Endothelial cell of umbilical vein (primary cell): ENCODE results near the gene FCER2. TPM values are rescaled to one million over a fixed set of nuclear protein-coding genes. Genes with fewer than 3 reads are reported as not detected.

Experiments used
- BruUV-seq: library from RNA; stranded (reverse); fragments of 400-500 nt; replicated peaks from 2 replicates; lab custom pipeline; 2021; lab: Mats Ljungman, UMichigan
- CTCF ChIA-PET: fragments of 300-600, 350-600 bp; sonication (Branson Sonifier 250); formaldehyde crosslinking; loops from one replicate; lab custom pipeline; 2021; ENCODE audit warnings: antibody characterized with exemption, inconsistent platforms; lab: Charles Lee
- POLR2A ChIA-PET: fragments of 300-600, 350-600 bp; sonication (Branson Sonifier 250); formaldehyde crosslinking; loops from one replicate; lab custom pipeline; 2021; ENCODE audit warnings: antibody characterized with exemption, inconsistent platforms; lab: Charles Lee
- DNase-seq: peaks from one replicate; pipeline ENCODE4 v3.0.0-alpha.2; 2011; ENCODE audit warnings: low read depth, low spot score
- FAIRE-seq: peaks from 2 replicates; lab custom pipeline; 2011; peaks lifted over from hg19 to GRCh38; lab: Jason Lieb, UNC
- H2AFZ ChIP-seq: 2 replicates; pipeline ENCODE4 v1.6.0; 2012; ENCODE audit warnings: low read depth, low read length, control low read depth, inconsistent platforms
- H3K27ac ChIP-seq: 2 replicates; pipeline ENCODE4 v1.5.1; 2011; ENCODE audit warnings: low read depth, mild to moderate bottlenecking, control low read depth, low read length, moderate library complexity; ENCODE audit not compliant: insufficient read depth
- H3K27me3 ChIP-seq, 2 experiments: 2 replicates each; pipeline versions ENCODE4 v1.6.0 to v1.6.1; 2011; ENCODE audit warnings: low read length in 2 of 2, mixed read lengths in 1 of 2; ENCODE audit not compliant: control insufficient read depth in 2 of 2, insufficient read depth in 2 of 2
- H3K36me3 ChIP-seq, 2 experiments: 2 replicates in 1 of 2; 3 replicates in 1 of 2; pipeline ENCODE4 v1.5.1; 2011; ENCODE audit warnings: low read length in 2 of 2, mild to moderate bottlenecking in 1 of 2, moderate library complexity in 1 of 2; ENCODE audit not compliant: control insufficient read depth in 2 of 2, insufficient read depth in 2 of 2; ENCODE audit errors: extremely low read depth in 1 of 2
- H3K4me1 ChIP-seq: 3 replicates; pipeline ENCODE4 v1.5.1; 2011; ENCODE audit warnings: mild to moderate bottlenecking, low read length; ENCODE audit not compliant: control insufficient read depth, insufficient read depth; ENCODE audit errors: extremely low read depth
- H3K4me2 ChIP-seq: 2 replicates; pipeline ENCODE4 v1.6.1; 2011; ENCODE audit warnings: low read length, control low read depth, mixed read lengths; ENCODE audit not compliant: insufficient read depth
- H3K4me3 ChIP-seq, 3 experiments: fragments of 200-600 bp in 1 of 3; sonication (generic), shearing (Covaris generic) in 1 of 3; replicated peaks in 1 of 3; 2 replicates each; pipeline ENCODE4 v1.5.1; 2011 to 2016; ENCODE audit warnings: control low read depth in 3 of 3, low read length in 3 of 3, mild to moderate bottlenecking in 2 of 3, inconsistent platforms in 1 of 3, low read depth in 1 of 3, moderate library complexity in 1 of 3; ENCODE audit not compliant: insufficient read depth in 1 of 3
- H3K79me2 ChIP-seq: 2 replicates; pipeline ENCODE4 v1.6.0; 2012; ENCODE audit warnings: low read length, inconsistent platforms; ENCODE audit not compliant: control insufficient read depth, insufficient read depth
- H3K9ac ChIP-seq: replicated peaks from 2 replicates; pipeline ENCODE3; 2011; ENCODE audit warnings: low read length, control low read depth; ENCODE audit not compliant: insufficient read depth; ENCODE audit errors: extremely low read depth
- H3K9me1 ChIP-seq: replicated peaks from 3 replicates; pipeline ENCODE4 v1.6.0; 2011; ENCODE audit warnings: mild to moderate bottlenecking, low read length; ENCODE audit not compliant: control insufficient read depth, insufficient read depth; ENCODE audit errors: extremely low read depth
- H3K9me3 ChIP-seq: replicated peaks from 2 replicates; pipeline ENCODE4 v1.5.1; 2012; ENCODE audit warnings: low read length, inconsistent platforms; ENCODE audit not compliant: control insufficient read depth, insufficient read depth
- H4K20me1 ChIP-seq: replicated peaks from 2 replicates; pipeline ENCODE3; 2011; ENCODE audit warnings: mild to moderate bottlenecking, low read length; ENCODE audit not compliant: control insufficient read depth, insufficient read depth; ENCODE audit errors: extremely low read depth
- EZH2 ChIP-seq: IDR thresholded peaks from 2 replicates; pipeline ENCODE4 v1.6.1; 2012; ENCODE audit warnings: borderline replicate concordance, low read depth, mild to moderate bottlenecking, moderate library complexity, low read length, inconsistent platforms; ENCODE audit not compliant: severe bottlenecking
- FOS ChIP-seq: IDR thresholded peaks from 2 replicates; pipeline ENCODE4 v1.6.1; 2011; ENCODE audit warnings: mild to moderate bottlenecking, low read length, moderate library complexity, borderline replicate concordance; ENCODE audit not compliant: insufficient read depth
- GATA2 ChIP-seq: IDR thresholded peaks from 2 replicates; pipeline ENCODE4 v1.7.0; 2011; ENCODE audit warnings: low read depth, mild to moderate bottlenecking, moderate library complexity, mixed read lengths, low read length; ENCODE audit not compliant: insufficient read length, insufficient read depth
- JUN ChIP-seq: IDR thresholded peaks from 2 replicates; pipeline ENCODE4 v1.6.1; 2011; ENCODE audit warnings: borderline replicate concordance, low read depth; ENCODE audit not compliant: insufficient read length, insufficient read depth
- MAX ChIP-seq: IDR thresholded peaks from 2 replicates; pipeline ENCODE4 v1.6.1; 2011; ENCODE audit not compliant: insufficient read depth, insufficient read length
- MYC ChIP-seq: IDR thresholded peaks from one replicate; pipeline ENCODE4 v1.6.1; 2011; ENCODE audit warnings: mild to moderate bottlenecking, low read depth, low read length
- POLR2A ChIP-seq: IDR thresholded peaks from 2 replicates; pipeline ENCODE4 v1.6.1; 2012; ENCODE audit warnings: low read depth, mild to moderate bottlenecking, control low read depth, low read length
- POLR2AphosphoS5 ChIP-seq: IDR thresholded peaks from 2 replicates; pipeline ENCODE4 v1.6.1; 2012; ENCODE audit warnings: low read depth, mild to moderate bottlenecking, control low read depth, low read length, moderate library complexity; ENCODE audit not compliant: insufficient read depth
- dilution Hi-C: fragments of 300-500 bp; cut with MboI; formaldehyde crosslinking; loops from one replicate; pipeline ENCODE4 v1.15.0; 2019; ENCODE audit warnings: low sequenced_read_pairs; ENCODE audit not compliant: extremely low pct_ligation_motif_present
- intact Hi-C: fragments of 100-400 bp; cut with micrococcal nuclease; formaldehyde crosslinking; loops from one replicate; pipeline ENCODE4 v1.10.0; 2022
- polyA plus RNA-seq, 4 experiments: library from polyadenylated mRNA; depleted of rRNA in 3 of 4; stranded (reverse) in 3 of 4; unstranded in 1 of 4; fragments of >200 nt; gene quantifications; 2 replicates each; pipeline versions ENCODE4 v1.2.1 to v1.2.3, GENCODE V29; 2011 to 2012; ENCODE audit warnings: missing spikeins in 1 of 4
- total RNA-seq: library from RNA; stranded (reverse); gene quantifications from 2 replicates; pipeline ENCODE4 v1.2.3, GENCODE V29; 2021
- TF ChIP-seq, protein P1 (sequence below), 2 donors: IDR thresholded peaks; 1 replicate in 1 of 2; 2 replicates in 1 of 2; pipeline ENCODE4 v1.5.1; 2011; ENCODE audit warnings: low read length in 2 of 2, mild to moderate bottlenecking in 2 of 2, moderate library complexity in 2 of 2, control low read depth in 1 of 2, inconsistent platforms in 1 of 2, low read depth in 1 of 2; ENCODE audit not compliant: insufficient read depth in 1 of 2; ENCODE audit errors: extremely low read depth in 1 of 2

FCER2 gene
- total and polyA plus RNA-seq, 2 donors (not counting 3 experiments of a cell fraction or from before 2014, with no cell fraction given): not detected

GRCh38 chr19:7677669-7678311 is 24.1 kb downstream of the FCER2 start:
- POLR2A ChIA-PET: interaction anchor here (0.5 kb wide), 1 partner anchor 127 kb away, joined by 3 read pairs; no protein-coding TSS in a partner anchor
- no peak for TF ChIP-seq POLR2A
- TF ChIP-seq MYC: no peak
- no peak for TF ChIP-seq JUN
- TF ChIP-seq GATA2: no peak
- TF ChIP-seq, protein P1, sequence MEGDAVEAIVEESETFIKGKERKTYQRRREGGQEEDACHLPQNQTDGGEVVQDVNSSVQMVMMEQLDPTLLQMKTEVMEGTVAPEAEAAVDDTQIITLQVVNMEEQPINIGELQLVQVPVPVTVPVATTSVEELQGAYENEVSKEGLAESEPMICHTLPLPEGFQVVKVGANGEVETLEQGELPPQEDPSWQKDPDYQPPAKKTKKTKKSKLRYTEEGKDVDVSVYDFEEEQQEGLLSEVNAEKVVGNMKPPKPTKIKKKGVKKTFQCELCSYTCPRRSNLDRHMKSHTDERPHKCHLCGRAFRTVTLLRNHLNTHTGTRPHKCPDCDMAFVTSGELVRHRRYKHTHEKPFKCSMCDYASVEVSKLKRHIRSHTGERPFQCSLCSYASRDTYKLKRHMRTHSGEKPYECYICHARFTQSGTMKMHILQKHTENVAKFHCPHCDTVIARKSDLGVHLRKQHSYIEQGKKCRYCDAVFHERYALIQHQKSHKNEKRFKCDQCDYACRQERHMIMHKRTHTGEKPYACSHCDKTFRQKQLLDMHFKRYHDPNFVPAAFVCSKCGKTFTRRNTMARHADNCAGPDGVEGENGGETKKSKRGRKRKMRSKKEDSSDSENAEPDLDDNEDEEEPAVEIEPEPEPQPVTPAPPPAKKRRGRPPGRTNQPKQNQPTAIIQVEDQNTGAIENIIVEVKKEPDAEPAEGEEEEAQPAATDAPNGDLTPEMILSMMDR (IDR thresholded peaks at IDR 0.05; ENCODE audit: extremely low read depth in 1 of 2, insufficient read depth in 1 of 2, low read depth in 1 of 2, low read length in 2 of 2): no peak
- TF ChIP-seq EZH2: no peak
- TF ChIP-seq MAX: no peak
- no peak for TF ChIP-seq POLR2AphosphoS5
- TF ChIP-seq FOS: no peak

More at GRCh38 chr19:7677669-7678311, 24.1 kb downstream of the FCER2 start:
- Histone ChIP-seq H3K27me3 (peaks cover 2 to 3% of the 10 kb centered on the region in 2 experiments), H3K4me2 (no peak overlapping the region), H3K27ac (no peak overlapping the region), H3K79me2 (peaks cover 20% of the 10 kb centered on the region), H4K20me1 (no peaks in the 10 kb centered on the region), H3K9me3 (no peaks in the 10 kb centered on the region), H3K4me3 (no peak overlapping the region), H3K9me1 (no peaks in the 10 kb centered on the region), H3K4me1 (peaks cover 7% of the 10 kb centered on the region), H3K36me3 (peaks cover 0 to 3% of the 10 kb centered on the region in 2 experiments), H3K9ac (no peak overlapping the region), H2AFZ (no peak overlapping the region)
- CTCF ChIA-PET: interaction anchor here (0.6 to 1.7 kb wide), 3 partner anchors 109 to 324 kb away, joined by 3 to 18 read pairs (median 3); no protein-coding TSS in a partner anchor
- dilution Hi-C loops: no loop called here
- intact Hi-C loops: no loop called here
- DNase-seq (no peak), FAIRE-seq (no peak)
- BruUV-seq: no TSS peak
